Mesodermal cell (in vitro differentiated cells): Measurements from ENCODE around the gene RAB1A.

Source experiments
- H3K27ac ChIP-seq: 2 replicates; pipeline ENCODE4 v1.7.0; 2013; ENCODE audit warnings: mild to moderate bottlenecking, low read depth, low read length, moderate library complexity; ENCODE audit not compliant: severe bottlenecking
- H3K36me3 ChIP-seq: 2 replicates; pipeline ENCODE4 v1.7.1; 2013; ENCODE audit warnings: mild to moderate bottlenecking, low read length, moderate library complexity; ENCODE audit not compliant: control insufficient read depth, insufficient read depth
- H3K4me1 ChIP-seq: one replicate; pipeline ENCODE4 v1.7.1; 2013; ENCODE audit warnings: mild to moderate bottlenecking, low read length; ENCODE audit not compliant: insufficient read depth, control insufficient read depth, poor library complexity, severe bottlenecking
- H3K4me3 ChIP-seq: 2 replicates; pipeline ENCODE4 v1.7.0; 2013; ENCODE audit warnings: low read length, control low read depth, mild to moderate bottlenecking; ENCODE audit not compliant: insufficient read depth, poor library complexity, severe bottlenecking; ENCODE audit errors: extremely low read depth
- H3K9me3 ChIP-seq: 2 replicates; pipeline ENCODE4 v1.7.1; 2013; ENCODE audit warnings: mild to moderate bottlenecking, low read length, moderate library complexity; ENCODE audit not compliant: control insufficient read depth
- WGBS, 2 experiments: methylation state at CpG; one replicate each; pipeline ENCODE4 v1.1.5; 2013; ENCODE audit warnings: missing lambda C conversion rate in 2 of 2; ENCODE audit not compliant: insufficient coverage in 2 of 2; 5-methylcytosine and 5-hydroxymethylcytosine counted together

RAB1A gene

GRCh38 chr2:65096948-65097347, 33.0 kb downstream of the RAB1A start:
- WGBS, 2 experiments = 100% methylated on average over 1 of the region's 1 CpG
- no peak overlapping the region for H3K27ac ChIP-seq

GRCh38 chr2:65093211-65093610, 36.7 kb downstream of the RAB1A start:
- no peaks in the 10 kb centered on the region for H3K4me1 ChIP-seq
- H3K27ac ChIP-seq = no peak overlapping the region
- H3K4me3 ChIP-seq = no peak overlapping the region
- no peaks in the 10 kb centered on the region for H3K9me3 ChIP-seq
- peaks cover 84% of the 10 kb centered on the region for H3K36me3 ChIP-seq

More at GRCh38 chr2:65096948-65097347, 33.0 kb downstream of the RAB1A start:
- Histone ChIP-seq H3K4me3 (no peak overlapping the region), H3K4me1 (no peaks in the 10 kb centered on the region), H3K36me3 (peaks cover 88% of the 10 kb centered on the region), H3K9me3 (no peaks in the 10 kb centered on the region)

- H3K36me3 ChIP-seq = peaks cover 87% of the 10 kb centered on the region
- H3K9me3 ChIP-seq = no peaks in the 10 kb centered on the region
- H3K4me3 ChIP-seq = no peak overlapping the region
- H3K27ac ChIP-seq = no peak overlapping the region
- H3K4me1 ChIP-seq = no peaks in the 10 kb centered on the region
- 93 to 100% methylated on average over 2 of the region's 4 CpGs for WGBS, 2 experiments
These were observed 37.1 kb downstream of the RAB1A start for GRCh38 chr2:65092791-65093190.

GRCh38 chr2:65085148-65085547, 44.8 kb downstream of the RAB1A start:
- no peak overlapping the region for H3K4me3 ChIP-seq
- peaks cover 5% of the 10 kb centered on the region for H3K4me1 ChIP-seq
- H3K27ac ChIP-seq = no peak overlapping the region
- peaks cover 88% of the 10 kb centered on the region for H3K36me3 ChIP-seq
- H3K9me3 ChIP-seq = no peaks in the 10 kb centered on the region
- no CpG with 5 or more reads among the region's 3 CpGs for WGBS, 2 experiments

GRCh38 chr2:65081232-65081685, 48.6 kb downstream of the RAB1A start:
- peak overlapping the region; percentile 57 for H3K27ac ChIP-seq
- H3K9me3 ChIP-seq = no peaks in the 10 kb centered on the region
- 89 to 95% methylated on average over 3 of the region's 4 CpGs for WGBS, 2 experiments
- peaks cover 84% of the 10 kb centered on the region for H3K36me3 ChIP-seq
- no peak overlapping the region for H3K4me3 ChIP-seq
- peaks cover 10% of the 10 kb centered on the region for H3K4me1 ChIP-seq

- Histone ChIP-seq H3K4me3 (no peak overlapping the region), H3K4me1 (peaks cover 21% of the 10 kb centered on the region), H3K36me3 (peaks cover 76% of the 10 kb centered on the region), H3K27ac (no peak overlapping the region), H3K9me3 (no peaks in the 10 kb centered on the region)
- 95 to 98% methylated on average over 5 to 6 of the region's 6 CpGs for WGBS, 2 experiments
These were observed 50.9 kb downstream of the RAB1A start for GRCh38 chr2:65079017-65079416.

GRCh38 chr2:65077898-65078297, 52.0 kb downstream of the RAB1A start:
- peaks cover 76% of the 10 kb centered on the region for H3K36me3 ChIP-seq
- 86 to 100% methylated on average over 3 to 6 of the region's 7 CpGs for WGBS, 2 experiments

GRCh38 chr2:65076345-65076710, 53.6 kb downstream of the RAB1A start:
- no peaks in the 10 kb centered on the region for H3K9me3 ChIP-seq
- peaks cover 83% of the 10 kb centered on the region for H3K36me3 ChIP-seq
- 86 to 95% methylated on average over 3 to 4 of the region's 7 CpGs for WGBS, 2 experiments
- H3K27ac ChIP-seq = no peak overlapping the region
- H3K4me3 ChIP-seq = no peak overlapping the region
- H3K4me1 ChIP-seq = peaks cover 19% of the 10 kb centered on the region

More at GRCh38 chr2:65077898-65078297, 52.0 kb downstream of the RAB1A start:
- Histone ChIP-seq H3K27ac (no peak overlapping the region), H3K4me3 (no peak overlapping the region), H3K9me3 (no peaks in the 10 kb centered on the region), H3K4me1 (peaks cover 21% of the 10 kb centered on the region)

GRCh38 chr2:65075605-65076344, 54.1 kb downstream of the RAB1A start:
- Histone ChIP-seq H3K9me3 (no peaks in the 10 kb centered on the region), H3K27ac (peak overlapping the region; percentile 26), H3K36me3 (peaks cover 83% of the 10 kb centered on the region), H3K4me3 (no peak overlapping the region), H3K4me1 (peaks cover 23% of the 10 kb centered on the region)
- WGBS, 2 experiments = 74 to 86% methylated on average over 2 to 4 of the region's 5 CpGs

GRCh38 chr2:65075176-65075575, 54.7 kb downstream of the RAB1A start:
- 84 to 91% methylated on average over 4 to 6 of the region's 9 CpGs for WGBS, 2 experiments
- no peak overlapping the region for H3K4me3 ChIP-seq
- peaks cover 29% of the 10 kb centered on the region for H3K4me1 ChIP-seq
- H3K27ac ChIP-seq = peak overlapping the region; percentile 26
- no peaks in the 10 kb centered on the region for H3K9me3 ChIP-seq
- peaks cover 84% of the 10 kb centered on the region for H3K36me3 ChIP-seq

GRCh38 chr2:65073879-65074565, 55.9 kb downstream of the RAB1A start:
- WGBS, 2 experiments = 97% methylated on average over 7 to 9 of the region's 12 CpGs
- Histone ChIP-seq H3K4me3 (no peak overlapping the region), H3K36me3 (peaks cover 84% of the 10 kb centered on the region)

More at GRCh38 chr2:65073879-65074565, 55.9 kb downstream of the RAB1A start:
- H3K4me1 ChIP-seq = peaks cover 40% of the 10 kb centered on the region
- no peaks in the 10 kb centered on the region for H3K9me3 ChIP-seq
- no peak overlapping the region for H3K27ac ChIP-seq
